ENCODE measurements around the gene ZNF678. TPM values are rescaled to one million over a fixed set of nuclear protein-coding genes. Genes with fewer than 3 reads are reported as not detected.
"Not testable (repeated sequence)": the region's sequence is repeated elsewhere in the genome, so short reads cannot be mapped to it uniquely, and the experiment has no call there.

The ZNF678 gene
- total and polyA plus RNA-seq, 2 donors (not counting 1 experiment from before 2014, with no cell fraction given): 5.5 to 16.0 TPM

DNA sequence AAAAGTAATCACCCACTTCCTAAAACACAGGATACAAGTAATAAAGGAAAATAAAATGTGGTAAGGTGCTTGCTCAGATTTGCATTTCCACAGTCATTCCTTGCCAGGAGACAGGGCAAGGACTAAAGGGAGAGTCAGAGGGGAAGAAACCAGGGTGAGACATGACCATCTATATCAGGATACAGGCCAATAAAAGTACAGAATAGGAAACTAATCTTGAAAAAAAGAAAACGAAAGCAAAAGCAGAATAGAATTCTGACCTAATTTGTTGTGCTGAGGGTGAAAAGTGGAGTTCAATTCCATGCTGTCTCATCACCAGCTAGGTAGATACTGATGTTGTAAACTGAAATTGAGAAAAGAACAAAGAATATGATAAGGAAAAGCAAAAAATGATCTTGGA lies 144.5 kb downstream of the ZNF678 start:
- CTCF ChIA-PET: no interaction called here
- peaks cover 21% of the 10 kb centered on the region for H3K9me3 Mint-ChIP-seq (ENCODE audit: insufficient read depth)
- no peaks in the 10 kb centered on the region for H3K27me3 Mint-ChIP-seq
- intact Hi-C loops (cut with micrococcal nuclease): no loop called here
- Histone ChIP-seq H3K4me3 (ENCODE audit: control extremely low read depth in 1 of 5, extremely low read depth in 1 of 5, insufficient read depth in 1 of 5, low read depth in 2 of 5, low read length in 4 of 5) (no peak overlapping the region), H3K27ac (ENCODE audit: low read length in 2 of 2) (no peak overlapping the region), H3K4me1 (ENCODE audit: control insufficient read depth in 2 of 2, insufficient read depth in 2 of 2, low read length in 2 of 2) (no peaks in the 10 kb centered on the region), H2AFZ (ENCODE audit: insufficient read depth, low read depth, low read length, poor library complexity, severe bottlenecking) (no peak overlapping the region), H4K20me1 (ENCODE audit: control insufficient read depth, insufficient read depth, low read length, poor library complexity, severe bottlenecking) (no peaks in the 10 kb centered on the region), H3K4me2 (replicated peaks; ENCODE audit: low read depth, low read length, poor library complexity, severe bottlenecking) (no peak overlapping the region), H3K9ac (ENCODE audit: low read length) (no peak overlapping the region), H3K27me3 (replicated peaks in 1 of 4; ENCODE audit: control extremely low read depth in 1 of 4, control insufficient read depth in 3 of 4, insufficient read depth in 4 of 4, low read length in 3 of 4) (no peaks in the 10 kb centered on the region), H3K79me2 (ENCODE audit: control insufficient read depth, insufficient read depth, low read length) (no peaks in the 10 kb centered on the region), H3K36me3 (replicated peaks in 1 of 2; ENCODE audit: control extremely low read depth in 1 of 2, control insufficient read depth in 1 of 2, extremely low read depth in 1 of 2, insufficient read depth in 2 of 2, low read length in 1 of 2) (no peaks in the 10 kb centered on the region), H3K9me3 (ENCODE audit: control extremely low read depth in 1 of 3, control insufficient read depth in 2 of 3, insufficient read depth in 1 of 3, low read length in 2 of 3) (peaks cover 5 to 12% (median 12%) of the 10 kb centered on the region in 3 donors)
- TF ChIP-seq CTCF (IDR thresholded peaks at IDR 0.05) (no peak), EZH2 (IDR thresholded peaks at IDR 0.05; ENCODE audit: borderline replicate concordance, insufficient read depth, low read depth, low read length, poor library complexity, severe bottlenecking) (no peak)
- no peak overlapping the region for H3K27ac Mint-ChIP-seq
- H3K4me3 Mint-ChIP-seq: no peak overlapping the region
- no peak for DNase-seq
- 33% methylated on average over 1 of the region's 1 CpG for WGBS (ENCODE audit: insufficient coverage)
- no peak for ATAC-seq (ENCODE audit: low read depth)
- POLR2A ChIA-PET: no interaction called here
- peaks cover 2% of the 10 kb centered on the region for H3K4me1 Mint-ChIP-seq

DNA sequence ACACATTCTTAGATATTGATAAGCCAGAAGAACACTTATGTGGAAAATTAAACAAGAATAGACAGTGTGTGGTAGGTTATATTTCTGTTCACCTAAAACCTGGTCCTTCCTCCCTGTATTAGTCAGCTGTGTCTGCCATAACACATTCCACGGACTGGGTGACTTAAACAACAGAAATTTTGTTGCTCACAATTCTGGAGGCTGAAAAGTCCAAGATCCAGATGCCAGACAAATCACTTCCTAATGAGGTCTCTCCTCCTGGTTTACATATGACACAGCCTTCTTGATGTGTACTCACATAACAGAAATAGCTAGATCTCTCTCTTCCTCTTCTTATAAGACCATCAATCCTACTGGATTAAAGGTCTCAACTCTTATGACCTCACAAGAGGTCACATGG lies 146.1 kb downstream of the ZNF678 start:
- Histone ChIP-seq H3K4me3 (ENCODE audit: control extremely low read depth in 1 of 5, extremely low read depth in 1 of 5, insufficient read depth in 1 of 5, low read depth in 2 of 5, low read length in 4 of 5) (no peak overlapping the region), H3K27me3 (replicated peaks in 1 of 4; ENCODE audit: control extremely low read depth in 1 of 4, control insufficient read depth in 3 of 4, insufficient read depth in 4 of 4, low read length in 3 of 4) (no peaks in the 10 kb centered on the region), H3K9ac (ENCODE audit: low read length) (no peak overlapping the region), H4K20me1 (ENCODE audit: control insufficient read depth, insufficient read depth, low read length, poor library complexity, severe bottlenecking) (no peaks in the 10 kb centered on the region), H3K79me2 (ENCODE audit: control insufficient read depth, insufficient read depth, low read length) (no peaks in the 10 kb centered on the region), H3K27ac (ENCODE audit: low read length in 2 of 2) (no peak overlapping the region), H3K9me3 (ENCODE audit: control extremely low read depth in 1 of 3, control insufficient read depth in 2 of 3, insufficient read depth in 1 of 3, low read length in 2 of 3) (peaks cover 5 to 25% (median 19%) of the 10 kb centered on the region in 3 donors), H3K4me1 (ENCODE audit: control insufficient read depth in 2 of 2, insufficient read depth in 2 of 2, low read length in 2 of 2) (no peaks in the 10 kb centered on the region), H2AFZ (ENCODE audit: insufficient read depth, low read depth, low read length, poor library complexity, severe bottlenecking) (no peak overlapping the region), H3K36me3 (replicated peaks in 1 of 2; ENCODE audit: control extremely low read depth in 1 of 2, control insufficient read depth in 1 of 2, extremely low read depth in 1 of 2, insufficient read depth in 2 of 2, low read length in 1 of 2) (no peaks in the 10 kb centered on the region), H3K4me2 (replicated peaks; ENCODE audit: low read depth, low read length, poor library complexity, severe bottlenecking) (no peak overlapping the region)
- ChIA-PET CTCF (no interaction called here), POLR2A (no interaction called here)
- ATAC-seq (ENCODE audit: low read depth) (no peak), DNase-seq (no peak)
- 78% methylated on average over 1 of the region's 1 CpG for WGBS (ENCODE audit: insufficient coverage)
- H3K9me3 Mint-ChIP-seq (ENCODE audit: insufficient read depth): peaks cover 19% of the 10 kb centered on the region
- TF ChIP-seq CTCF (IDR thresholded peaks at IDR 0.05) (no peak), EZH2 (IDR thresholded peaks at IDR 0.05; ENCODE audit: borderline replicate concordance, insufficient read depth, low read depth, low read length, poor library complexity, severe bottlenecking) (no peak)
- H3K27me3 Mint-ChIP-seq: no peaks in the 10 kb centered on the region
- intact Hi-C loops (cut with micrococcal nuclease): no loop called here
- peaks cover 2% of the 10 kb centered on the region for H3K4me1 Mint-ChIP-seq
- H3K27ac Mint-ChIP-seq: no peak overlapping the region
- no peak overlapping the region for H3K4me3 Mint-ChIP-seq

DNA sequence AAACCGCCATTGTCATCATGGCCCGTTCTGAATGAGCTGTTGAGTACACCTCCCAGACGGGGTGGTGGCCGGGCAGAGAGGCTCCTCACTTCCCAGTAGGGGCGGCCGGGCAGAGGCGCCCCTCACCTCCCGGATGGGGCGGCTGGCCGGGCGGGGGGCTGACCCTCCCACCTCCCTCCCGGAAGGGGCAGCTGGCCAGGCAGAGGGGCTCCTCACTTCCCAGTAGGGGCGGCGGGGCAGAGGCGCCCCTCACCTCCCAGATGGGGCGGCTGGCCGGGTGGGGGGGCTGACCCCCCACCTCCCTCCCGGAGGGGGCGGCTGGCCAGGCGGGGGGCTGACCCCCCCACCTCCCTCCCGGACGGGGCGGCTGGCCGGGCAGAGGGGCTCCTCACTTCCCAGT lies 147.1 kb downstream of the ZNF678 start:
- H3K27ac ChIP-seq (ENCODE audit: low read length in 2 of 2); H3K27ac Mint-ChIP-seq; POLR2A ChIA-PET; CTCF ChIA-PET; H3K36me3 ChIP-seq (replicated peaks in 1 of 2; ENCODE audit: control extremely low read depth in 1 of 2, control insufficient read depth in 1 of 2, extremely low read depth in 1 of 2, insufficient read depth in 2 of 2, low read length in 1 of 2); H3K9ac ChIP-seq (ENCODE audit: low read length); H3K27me3 Mint-ChIP-seq; intact Hi-C loops (cut with micrococcal nuclease); H3K79me2 ChIP-seq (ENCODE audit: control insufficient read depth, insufficient read depth, low read length); H3K4me3 ChIP-seq (ENCODE audit: control extremely low read depth in 1 of 5, extremely low read depth in 1 of 5, insufficient read depth in 1 of 5, low read depth in 2 of 5, low read length in 4 of 5); H4K20me1 ChIP-seq (ENCODE audit: control insufficient read depth, insufficient read depth, low read length, poor library complexity, severe bottlenecking); H3K4me1 Mint-ChIP-seq; H2AFZ ChIP-seq (ENCODE audit: insufficient read depth, low read depth, low read length, poor library complexity, severe bottlenecking); H3K4me3 Mint-ChIP-seq; H3K4me1 ChIP-seq (ENCODE audit: control insufficient read depth in 2 of 2, insufficient read depth in 2 of 2, low read length in 2 of 2); DNase-seq; ATAC-seq (ENCODE audit: low read depth); H3K27me3 ChIP-seq (replicated peaks in 1 of 4; ENCODE audit: control extremely low read depth in 1 of 4, control insufficient read depth in 3 of 4, insufficient read depth in 4 of 4, low read length in 3 of 4); H3K4me2 ChIP-seq (replicated peaks; ENCODE audit: low read depth, low read length, poor library complexity, severe bottlenecking): not testable (repeated sequence)
- peaks cover 18% of the 10 kb centered on the region for H3K9me3 Mint-ChIP-seq (ENCODE audit: insufficient read depth)
- 100% methylated on average over 4 of the region's 24 CpGs for WGBS (ENCODE audit: insufficient coverage)
- H3K9me3 ChIP-seq (ENCODE audit: control extremely low read depth in 1 of 3, control insufficient read depth in 2 of 3, insufficient read depth in 1 of 3, low read length in 2 of 3): peaks cover 5 to 25% (median 19%) of the 10 kb centered on the region in 3 donors

All from B cell (primary cell).